AG09319 (cell line): ENCODE data around the gene MCHR1.
"Not testable (repeated sequence)": the region's sequence is repeated elsewhere in the genome, so short reads cannot be mapped to it uniquely, and the experiment has no call there.

Experiments used
- DNase-seq: peaks from one replicate; pipeline ENCODE4 v3.0.0-alpha.2; 2010; ENCODE audit warnings: low read depth; ENCODE audit errors: extremely low read depth
- CTCF ChIP-seq: IDR thresholded peaks from 2 replicates; pipeline ENCODE4 v1.5.1; 2011; ENCODE audit warnings: low read depth, mild to moderate bottlenecking, inconsistent platforms, low read length, moderate library complexity

Gene MCHR1

GRCh38 chr22:40671796-40672360 lies 7.4 kb upstream of the MCHR1 start:
- TF ChIP-seq CTCF: no peak
- no peak for DNase-seq

- TF ChIP-seq CTCF: no peak
- DNase-seq: no peak
These were observed 6.3 kb upstream of the MCHR1 start for GRCh38 chr22:40673017-40673416.

- DNase-seq: no peak
- TF ChIP-seq CTCF: no peak
These were observed 5.0 kb upstream of the MCHR1 start for GRCh38 chr22:40674274-40674673.

- DNase-seq: not testable (repeated sequence)
These were observed 3.1 kb upstream of the MCHR1 start for GRCh38 chr22:40676166-40676565.

GRCh38 chr22:40676644-40677043 lies 2.6 kb upstream of the MCHR1 start:
- no peak for DNase-seq
- TF ChIP-seq CTCF: no peak

GRCh38 chr22:40678493-40679248 lies 613 bp upstream of the MCHR1 start:
- DNase-seq: no peak
- no peak for TF ChIP-seq CTCF

GRCh38 chr22:40679964-40680818 lies 907 bp downstream of the MCHR1 start:
- no peak for TF ChIP-seq CTCF
- DNase-seq: no peak
